Tibial nerve (tissue), 4 donors: ENCODE data around the gene TLX2.

Source experiments
- EP300 ChIP-seq, 2 donors: sonication (generic); formaldehyde crosslinking; IDR thresholded peaks; one replicate each; pipeline ENCODE4 v1.6.1; 2017; ENCODE audit warnings: antibody characterized with exemption in 2 of 2, mild to moderate bottlenecking in 1 of 2
- TF ChIP-seq, protein P1 (sequence below), 5 experiments: fragments of 200-600 bp in 3 of 5; fragments of 450-650 bp in 2 of 5; sonication (generic) in 3 of 5; IDR thresholded peaks; one replicate each; pipeline ENCODE4 v1.5.1; 2016 to 2019; ENCODE audit warnings: antibody characterized with exemption in 5 of 5, mild to moderate bottlenecking in 3 of 5, moderate library complexity in 2 of 5

DNA sequence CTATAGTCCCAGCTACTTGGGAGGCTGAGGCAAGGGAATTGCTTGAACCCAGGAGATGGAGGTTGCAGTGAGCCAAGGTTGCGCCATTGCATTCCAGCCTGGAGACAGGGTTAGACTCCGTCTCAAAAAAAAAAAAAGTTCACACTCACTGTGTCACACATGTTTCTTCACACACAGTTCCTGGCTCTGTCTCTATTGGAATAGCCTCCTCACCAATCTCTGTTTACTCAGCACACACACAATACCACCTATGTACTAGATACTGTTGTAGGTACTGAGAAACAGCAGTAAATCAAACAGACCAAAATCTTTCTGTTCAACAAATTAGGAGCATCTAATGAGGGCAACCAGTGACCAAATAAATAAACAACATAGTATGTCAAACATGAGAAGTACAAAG, 28.1 kb upstream of the TLX2 start:
- TF ChIP-seq, protein P1, sequence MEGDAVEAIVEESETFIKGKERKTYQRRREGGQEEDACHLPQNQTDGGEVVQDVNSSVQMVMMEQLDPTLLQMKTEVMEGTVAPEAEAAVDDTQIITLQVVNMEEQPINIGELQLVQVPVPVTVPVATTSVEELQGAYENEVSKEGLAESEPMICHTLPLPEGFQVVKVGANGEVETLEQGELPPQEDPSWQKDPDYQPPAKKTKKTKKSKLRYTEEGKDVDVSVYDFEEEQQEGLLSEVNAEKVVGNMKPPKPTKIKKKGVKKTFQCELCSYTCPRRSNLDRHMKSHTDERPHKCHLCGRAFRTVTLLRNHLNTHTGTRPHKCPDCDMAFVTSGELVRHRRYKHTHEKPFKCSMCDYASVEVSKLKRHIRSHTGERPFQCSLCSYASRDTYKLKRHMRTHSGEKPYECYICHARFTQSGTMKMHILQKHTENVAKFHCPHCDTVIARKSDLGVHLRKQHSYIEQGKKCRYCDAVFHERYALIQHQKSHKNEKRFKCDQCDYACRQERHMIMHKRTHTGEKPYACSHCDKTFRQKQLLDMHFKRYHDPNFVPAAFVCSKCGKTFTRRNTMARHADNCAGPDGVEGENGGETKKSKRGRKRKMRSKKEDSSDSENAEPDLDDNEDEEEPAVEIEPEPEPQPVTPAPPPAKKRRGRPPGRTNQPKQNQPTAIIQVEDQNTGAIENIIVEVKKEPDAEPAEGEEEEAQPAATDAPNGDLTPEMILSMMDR (IDR thresholded peaks at IDR 0.05): no peak
- TF ChIP-seq EP300 (IDR thresholded peaks at IDR 0.05): no peak
